ENCODE results near the gene HMGCL. TPM values are rescaled to one million over a fixed set of nuclear protein-coding genes. Genes with fewer than 3 reads are reported as not detected.

HMGCL gene
- total and polyA plus RNA-seq, 2 of the 13 experiments (the other 11 are each of a cell fraction or from before 2014, with no cell fraction given), result 21.3 to 41.4 TPM

GRCh38 chr1:23816906-23817305, 8.3 kb downstream of the HMGCL start:
- Histone ChIP-seq H3K79me2 (ENCODE audit: insufficient read depth, low read length) (no peaks in the 10 kb centered on the region), H3K4me3 (replicated peaks in 1 of 3; ENCODE audit: insufficient read depth in 1 of 3, low read depth in 2 of 3, low read length in 3 of 3) (no peak overlapping the region), H2AFZ (ENCODE audit: low read length) (no peak overlapping the region), H3K27ac (ENCODE audit: extremely low read length, insufficient read depth, low read length) (no peak overlapping the region), H4K20me1 (ENCODE audit: insufficient read depth, low read length) (no peaks in the 10 kb centered on the region), H3K9me3 (ENCODE audit: low read length) (no peaks in the 10 kb centered on the region), H3K27me3 (ENCODE audit: control insufficient read depth in 1 of 2, insufficient read depth in 2 of 2, low read length in 2 of 2) (no peaks in the 10 kb centered on the region), H3K9ac (ENCODE audit: insufficient read depth, low read depth, low read length) (no peak overlapping the region), H3K36me3 (replicated peaks in 1 of 2; ENCODE audit: control insufficient read depth in 1 of 2, insufficient read depth in 2 of 2, low read length in 2 of 2) (peaks cover 2 to 26% of the 10 kb centered on the region in 2 experiments; a peak in 2 of 5 replicates), H3K4me2 (ENCODE audit: low read depth, low read length) (no peak overlapping the region), H3K4me1 (ENCODE audit: insufficient read depth, low read length) (no peaks in the 10 kb centered on the region)
- TF ChIP-seq ZNF160 (CRISPR knock-in tag; IDR thresholded peaks at IDR 0.05) (no peak), ZNF839 (CRISPR knock-in tag; IDR thresholded peaks at IDR 0.05; ENCODE audit: borderline replicate concordance) (no peak), ZNF687 (CRISPR knock-in tag; IDR thresholded peaks at IDR 0.05) (no peak), ATF3 (CRISPR knock-in tag; IDR thresholded peaks at IDR 0.05) (no peak), ZNF788 (CRISPR knock-in tag; IDR thresholded peaks at IDR 0.05; ENCODE audit: borderline replicate concordance) (no peak), HMG20B (CRISPR knock-in tag; conservative IDR thresholded peaks at IDR 0.05) (no peak), ZNF776 (CRISPR knock-in tag; IDR thresholded peaks at IDR 0.05) (no peak), RAD51 (IDR thresholded peaks at IDR 0.05; ENCODE audit: borderline replicate concordance) (no peak), NFYB (CRISPR knock-in tag; IDR thresholded peaks at IDR 0.05) (no peak), SIN3B (IDR thresholded peaks at IDR 0.05; ENCODE audit: low read length) (no peak), NFE2L1 (CRISPR knock-in tag; IDR thresholded peaks at IDR 0.05; ENCODE audit: borderline replicate concordance) (no peak), AGO1 (IDR thresholded peaks at IDR 0.05; ENCODE audit: low read depth, low read length, poor library complexity, severe bottlenecking) (no peak), PAWR (CRISPR knock-in tag; IDR thresholded peaks at IDR 0.05; ENCODE audit: borderline replicate concordance) (no peak)
- CTCF ChIA-PET (ENCODE audit: low intra/inter-chr PET ratio, low total read pairs), result no interaction called here
- POLR2A ChIA-PET, result interaction anchor here (0.9 kb wide), 1 partner anchor 39 kb away, joined by 3 read pairs; the partner anchor contains the start of gene PITHD1
- ATAC-seq (no peak), FAIRE-seq (no peak), DNase-seq (ENCODE audit: low spot score) (no peak)
- BruUV-seq (replicated peaks), result no TSS peak
- in situ Hi-C loops (cut with HindIII; ENCODE audit: extremely low pct_ligation_motif_present, low pct_unique_long_range_greater_than_20kb) (no loop called here), intact Hi-C loops (cut with micrococcal nuclease; ENCODE audit: unreplicated experiment) (no loop called here)
